ENCODE results near the gene RIMS1. TPM values are rescaled to one million over a fixed set of nuclear protein-coding genes. Genes with fewer than 3 reads are reported as not detected.
"Not testable (repeated sequence)": the region's sequence is repeated elsewhere in the genome, so short reads cannot be mapped to it uniquely, and the experiment has no call there.

The RIMS1 gene
- total RNA-seq, 1 donor from 2014 or later: 0.17 TPM

GRCh38 chr6:71979911-71980310 is 93.6 kb downstream of the RIMS1 start:
- DNase-seq (ENCODE audit: low read depth): no peak
- no peak for TF ChIP-seq CTCF (conservative IDR thresholded peaks at IDR 0.05; ENCODE audit: low read depth, low read length)
- no peak overlapping the region for H3K4me3 ChIP-seq (ENCODE audit: low read depth, low read length)

GRCh38 chr6:71982389-71982788 is 96.0 kb downstream of the RIMS1 start:
- no peak for TF ChIP-seq CTCF (conservative IDR thresholded peaks at IDR 0.05; ENCODE audit: low read depth, low read length)
- no peak for DNase-seq (ENCODE audit: low read depth)
- H3K4me3 ChIP-seq (ENCODE audit: low read depth, low read length): no peak overlapping the region

- H3K4me3 ChIP-seq (ENCODE audit: low read depth, low read length): no peak overlapping the region
- TF ChIP-seq CTCF (conservative IDR thresholded peaks at IDR 0.05; ENCODE audit: low read depth, low read length): no peak
- no peak for DNase-seq (ENCODE audit: low read depth)
Observed at GRCh38 chr6:71983131-71983530, 96.8 kb downstream of the RIMS1 start.

- TF ChIP-seq CTCF (conservative IDR thresholded peaks at IDR 0.05; ENCODE audit: low read depth, low read length): no peak
- H3K4me3 ChIP-seq (ENCODE audit: low read depth, low read length): no peak overlapping the region
- DNase-seq (ENCODE audit: low read depth): no peak
Observed at GRCh38 chr6:71994705-71995271, 108.4 kb downstream of the RIMS1 start.

GRCh38 chr6:71997341-71997740 is 111.0 kb downstream of the RIMS1 start:
- no peak for TF ChIP-seq CTCF (conservative IDR thresholded peaks at IDR 0.05; ENCODE audit: low read depth, low read length)
- DNase-seq (ENCODE audit: low read depth): no peak
- H3K4me3 ChIP-seq (ENCODE audit: low read depth, low read length): no peak overlapping the region

GRCh38 chr6:72002415-72002814 is 116.1 kb downstream of the RIMS1 start:
- no peak overlapping the region for H3K4me3 ChIP-seq (ENCODE audit: low read depth, low read length)
- TF ChIP-seq CTCF (conservative IDR thresholded peaks at IDR 0.05; ENCODE audit: low read depth, low read length): no peak
- DNase-seq (ENCODE audit: low read depth): no peak

- DNase-seq (ENCODE audit: low read depth); H3K4me3 ChIP-seq (ENCODE audit: low read depth, low read length): not testable (repeated sequence)
Observed at GRCh38 chr6:72006591-72006990, 120.2 kb downstream of the RIMS1 start.

Data from epithelial cell of proximal tubule (primary cell).